ENCODE results near the gene ADAM11. TPM values are rescaled to one million over a fixed set of nuclear protein-coding genes. Genes with fewer than 3 reads are reported as not detected.

ADAM11 gene
- total and polyA plus RNA-seq, 2 of the 8 experiments (the other 6 are each of a cell fraction or from before 2014, with no cell fraction given): 2.3 to 2.9 TPM

GRCh38 chr17:44795928-44796327, 37.1 kb downstream of the ADAM11 start (continued):
- no peak for TF ChIP-seq SIX5 (IDR thresholded peaks at IDR 0.05; ENCODE audit: low read depth, low read length)
- no peak for TF ChIP-seq CBX5 (IDR thresholded peaks at IDR 0.05; ENCODE audit: low read depth, low read length)
- TF ChIP-seq SP1 (IDR thresholded peaks at IDR 0.05; ENCODE audit: low read depth, low read length): no peak
- no peak for TF ChIP-seq SIN3A (conservative IDR thresholded peaks at IDR 0.05 in 1 of 2, IDR thresholded peaks at IDR 0.05 in 1 of 2; ENCODE audit: low read depth in 1 of 2, low read length in 2 of 2)
- no peak for TF ChIP-seq CHD7 (IDR thresholded peaks at IDR 0.05; ENCODE audit: insufficient replicate concordance, low read length)
- TF ChIP-seq CREB1 (IDR thresholded peaks at IDR 0.05): no peak
- no peak for TF ChIP-seq ASH2L (IDR thresholded peaks at IDR 0.05; ENCODE audit: low read length)
- no peak for TF ChIP-seq TEAD4 (IDR thresholded peaks at IDR 0.05; ENCODE audit: low read depth, low read length)

All from H1 (cell line).